HG02852 (cell line): Measurements from ENCODE around the gene IGF2.

ENCODE experiments used
- ATAC-seq: cut with Tn5 transposase; IDR thresholded peaks from one replicate; pipeline ENCODE4 v1.9.1; 2021; ENCODE audit warnings: mild to moderate bottlenecking, moderate library complexity; ENCODE audit not compliant: unreplicated experiment

Gene IGF2

GRCh38 chr11:2154195-2154585, 15.0 kb upstream of the IGF2 start:
- no peak for ATAC-seq

- ATAC-seq: no peak
Measured at GRCh38 chr11:2153581-2154194, 14.5 kb upstream of the IGF2 start.

- no peak for ATAC-seq
Measured at GRCh38 chr11:2151500-2152257, 12.5 kb upstream of the IGF2 start.

GRCh38 chr11:2149864-2150847, 11.0 kb upstream of the IGF2 start:
- ATAC-seq: no peak

- ATAC-seq: no peak
Measured at GRCh38 chr11:2149460-2149859, 10.3 kb upstream of the IGF2 start.

GRCh38 chr11:2148595-2148994, 9.4 kb upstream of the IGF2 start:
- no peak for ATAC-seq

- no peak for ATAC-seq
Measured at GRCh38 chr11:2147391-2147790, 8.2 kb upstream of the IGF2 start.

- no peak for ATAC-seq
Measured at GRCh38 chr11:2146051-2146450, 6.9 kb upstream of the IGF2 start.

GRCh38 chr11:2144544-2145248, 5.5 kb upstream of the IGF2 start:
- no peak for ATAC-seq

- ATAC-seq: no peak
Measured at GRCh38 chr11:2143799-2144543, 4.8 kb upstream of the IGF2 start.

- ATAC-seq: no peak
Measured at GRCh38 chr11:2143477-2143798, 4.2 kb upstream of the IGF2 start.

- no peak for ATAC-seq
Measured at GRCh38 chr11:2142762-2143202, 3.6 kb upstream of the IGF2 start.

GRCh38 chr11:2142300-2142759, 3.1 kb upstream of the IGF2 start:
- no peak for ATAC-seq

GRCh38 chr11:2140411-2141400, 1.5 kb upstream of the IGF2 start:
- ATAC-seq: no peak

- no peak for ATAC-seq
Measured at GRCh38 chr11:2139621-2140337, 590 bp upstream of the IGF2 start.

GRCh38 chr11:2138431-2139122, 612 bp downstream of the IGF2 start:
- ATAC-seq: no peak

- ATAC-seq: no peak
Measured at GRCh38 chr11:2138068-2138430, 1.1 kb downstream of the IGF2 start.
